Measurements from ENCODE around the gene OR7D2.

DNA sequence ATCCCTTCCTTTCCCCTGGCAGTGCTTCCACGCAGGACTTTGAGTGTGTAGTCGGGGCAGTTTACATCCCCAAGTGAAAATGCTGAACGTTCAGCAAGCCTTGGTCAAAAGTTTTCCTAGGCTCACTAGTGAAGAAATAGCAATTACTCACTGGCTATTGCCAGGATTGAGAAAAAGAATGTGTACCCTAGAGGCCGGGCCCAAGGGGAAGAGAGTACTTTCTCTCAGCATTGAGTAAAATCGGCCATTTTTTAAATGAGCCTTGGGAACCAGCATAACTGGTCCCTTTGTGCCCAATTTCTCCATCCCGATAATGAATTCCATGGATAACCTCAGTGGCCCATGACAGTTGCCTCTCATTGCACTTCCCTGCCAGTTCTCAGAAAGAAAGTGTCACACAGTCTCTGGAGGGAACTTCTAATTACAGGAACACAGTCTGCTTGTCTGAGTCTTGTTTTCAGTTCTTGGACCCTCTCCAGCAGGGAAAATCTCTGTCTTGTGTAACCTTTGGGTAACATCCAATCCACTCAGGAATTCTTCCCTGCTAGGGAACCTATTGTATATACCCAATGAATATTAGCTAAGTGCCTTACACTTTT is 7.3 kb upstream of the OR7D2 start:
- no peak for TF ChIP-seq CTCF (conservative IDR thresholded peaks at IDR 0.05; ENCODE audit: low read length)
- TF ChIP-seq EZH2phosphoT487 (IDR thresholded peaks at IDR 0.05; ENCODE audit: borderline replicate concordance) = no peak

Data from Loucy (cell line).